Activated naive CD8-positive, alpha-beta T cell treated with anti-CD3 and anti-CD28 coated beads for 36 hours (primary cell): ENCODE results near the gene RTN4RL1. TPM values are rescaled to one million over a fixed set of nuclear protein-coding genes. Genes with fewer than 3 reads are reported as not detected.

ENCODE experiments used
- DNase-seq: peaks from one replicate; pipeline ENCODE4 v3.0.0; 2021
- H3K27ac Mint-ChIP-seq: one replicate; pipeline ENCODE4 v1.8.0; 2022; ENCODE audit warnings: mild to moderate bottlenecking, moderate library complexity, mixed read lengths
- H3K27me3 Mint-ChIP-seq: one replicate; pipeline ENCODE4 v1.8.0; 2022; ENCODE audit warnings: mild to moderate bottlenecking, mixed read lengths
- H3K36me3 Mint-ChIP-seq: one replicate; pipeline ENCODE4 v1.8.0; 2021; ENCODE audit warnings: mild to moderate bottlenecking, mixed read lengths
- H3K4me1 Mint-ChIP-seq: one replicate; pipeline ENCODE4 v1.8.0; 2021; ENCODE audit warnings: mixed read lengths
- H3K4me3 Mint-ChIP-seq: one replicate; pipeline ENCODE4 v1.8.0; 2022; ENCODE audit warnings: mild to moderate bottlenecking, moderate library complexity, mixed read lengths
- H3K9me3 Mint-ChIP-seq: one replicate; pipeline ENCODE4 v1.8.0; 2022; ENCODE audit warnings: mixed read lengths
- total RNA-seq, 2 experiments: library from RNA; stranded (reverse); gene quantifications; one replicate each; pipeline ENCODE4 v1.2.3, GENCODE V29; 2021

Gene RTN4RL1
- total RNA-seq, 2 experiments from 2014 or later, result 0.64 to 0.80 TPM

DNA sequence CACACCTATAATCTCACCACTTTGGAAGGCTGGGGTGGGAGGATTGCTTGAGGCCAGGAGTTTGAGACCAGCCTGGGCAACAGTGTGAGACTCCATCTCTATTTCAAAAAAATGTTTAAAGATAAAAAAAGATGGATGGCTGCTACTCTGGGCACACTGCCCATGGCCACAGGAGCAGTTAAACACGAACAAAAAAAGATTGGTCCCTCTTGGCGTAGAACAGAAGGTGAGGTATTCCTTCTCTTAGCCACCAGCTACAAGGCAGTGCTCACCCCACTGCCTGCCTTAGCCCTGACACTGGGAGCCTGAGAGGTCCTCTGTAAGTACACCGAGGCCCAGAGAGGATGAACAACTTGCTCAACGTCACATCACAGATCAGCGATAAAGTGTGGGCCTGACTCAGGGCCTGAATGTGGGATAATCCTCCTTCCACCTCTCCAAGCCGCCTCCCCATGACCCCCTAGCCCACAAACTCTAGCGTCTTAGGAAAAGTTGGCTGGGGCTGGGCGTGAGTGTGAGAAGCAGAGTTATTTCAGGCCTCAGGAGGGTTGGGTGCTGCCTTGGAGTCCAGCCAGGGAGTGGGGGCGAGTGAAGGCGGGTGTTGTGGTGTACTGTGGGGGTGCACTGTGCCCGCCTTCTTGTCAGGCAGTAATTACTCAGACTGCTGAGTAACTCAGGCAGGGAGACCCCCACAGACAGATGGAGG, 2.5 kb upstream of the RTN4RL1 start:
- Mint-ChIP-seq H3K27ac (no peak overlapping the region), H3K4me1 (peaks cover 22% of the 10 kb centered on the region), H3K36me3 (no peaks in the 10 kb centered on the region), H3K4me3 (no peak overlapping the region), H3K27me3 (peaks cover 39% of the 10 kb centered on the region), H3K9me3 (no peaks in the 10 kb centered on the region)
- DNase-seq, result no peak

- no peak overlapping the region for H3K27ac Mint-ChIP-seq
- peaks cover 13% of the 10 kb centered on the region for H3K4me1 Mint-ChIP-seq
These were observed 632 bp upstream of the RTN4RL1 start for GRCh38 chr17:2025622-2026309.

DNA sequence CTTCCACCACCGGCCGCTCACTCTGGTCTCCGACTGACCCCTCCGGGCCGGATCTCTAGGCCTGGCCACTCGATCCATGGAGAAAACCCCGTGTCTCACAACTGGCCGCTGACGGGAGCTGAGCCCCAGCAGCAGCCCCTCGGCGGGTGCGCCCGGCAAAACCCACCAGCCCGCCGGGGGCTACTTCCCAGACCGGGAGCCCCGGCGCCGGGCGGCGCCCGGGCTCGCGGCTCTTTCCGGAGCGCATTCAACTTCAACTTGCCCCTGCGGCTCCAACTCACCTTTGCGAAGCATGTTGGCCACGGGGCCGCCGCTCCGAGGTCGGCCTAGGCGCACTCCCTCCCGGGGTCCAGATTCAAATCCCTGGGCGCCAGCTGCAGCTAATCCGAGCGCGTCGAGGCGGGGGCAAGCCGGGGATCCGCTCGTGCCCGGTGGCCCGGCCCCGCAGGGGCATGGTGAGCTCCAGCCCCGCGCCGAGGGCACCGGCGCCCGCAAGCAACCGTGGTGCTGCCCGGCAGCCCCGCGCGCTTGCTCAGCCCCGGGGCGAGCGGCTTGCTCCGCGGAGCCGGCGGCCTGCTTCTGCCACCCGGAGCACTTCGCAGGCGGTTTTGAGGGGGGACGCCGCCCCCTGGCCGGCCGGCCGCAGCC, 438 bp downstream of the RTN4RL1 start:
- DNase-seq, result no peak
- Mint-ChIP-seq H3K9me3 (no peaks in the 10 kb centered on the region), H3K4me1 (peaks cover 12% of the 10 kb centered on the region), H3K36me3 (no peaks in the 10 kb centered on the region), H3K4me3 (peak overlapping the region; percentile 73), H3K27ac (no peak overlapping the region), H3K27me3 (peaks cover 42% of the 10 kb centered on the region)

More at GRCh38 chr17:2025622-2026309, 632 bp upstream of the RTN4RL1 start:
- DNase-seq, result no peak
- Mint-ChIP-seq H3K27me3 (peaks cover 42% of the 10 kb centered on the region), H3K9me3 (no peaks in the 10 kb centered on the region), H3K4me3 (peak overlapping the region; percentile 77), H3K36me3 (no peaks in the 10 kb centered on the region)

- no peaks in the 10 kb centered on the region for H3K9me3 Mint-ChIP-seq
- peak; percentile 40 for DNase-seq
- H3K27me3 Mint-ChIP-seq, result peaks cover 42% of the 10 kb centered on the region
- H3K36me3 Mint-ChIP-seq, result no peaks in the 10 kb centered on the region
- no peak overlapping the region for H3K27ac Mint-ChIP-seq
- peaks cover 12% of the 10 kb centered on the region for H3K4me1 Mint-ChIP-seq
- peak overlapping the region; percentile 73 for H3K4me3 Mint-ChIP-seq
These were observed 1.2 kb downstream of the RTN4RL1 start for GRCh38 chr17:2023692-2024571.

DNA sequence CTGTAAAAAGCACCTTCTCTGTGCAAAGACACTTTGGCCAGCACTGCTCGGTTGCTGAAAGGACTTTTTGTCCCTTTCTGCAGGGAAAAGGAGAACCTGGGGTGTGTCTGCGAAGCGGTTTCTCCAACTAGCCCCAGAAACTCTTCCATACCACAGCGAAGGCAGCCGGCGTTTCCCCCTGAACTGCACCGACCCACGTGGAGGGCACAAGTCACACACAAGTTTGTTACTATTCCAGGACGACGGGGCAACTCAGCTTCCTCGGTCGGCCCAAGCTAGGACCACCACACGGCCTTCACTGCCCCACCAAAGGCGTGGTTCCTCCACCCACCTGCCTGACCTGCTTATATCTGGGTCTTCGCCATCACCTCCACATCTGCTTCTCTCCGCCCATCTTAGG, 1.9 kb downstream of the RTN4RL1 start:
- Mint-ChIP-seq H3K9me3 (no peaks in the 10 kb centered on the region), H3K4me1 (peaks cover 12% of the 10 kb centered on the region), H3K27ac (peak overlapping the region; percentile 60), H3K4me3 (peak overlapping the region; percentile 40), H3K36me3 (no peaks in the 10 kb centered on the region), H3K27me3 (peaks cover 42% of the 10 kb centered on the region)
- DNase-seq, result no peak

DNA sequence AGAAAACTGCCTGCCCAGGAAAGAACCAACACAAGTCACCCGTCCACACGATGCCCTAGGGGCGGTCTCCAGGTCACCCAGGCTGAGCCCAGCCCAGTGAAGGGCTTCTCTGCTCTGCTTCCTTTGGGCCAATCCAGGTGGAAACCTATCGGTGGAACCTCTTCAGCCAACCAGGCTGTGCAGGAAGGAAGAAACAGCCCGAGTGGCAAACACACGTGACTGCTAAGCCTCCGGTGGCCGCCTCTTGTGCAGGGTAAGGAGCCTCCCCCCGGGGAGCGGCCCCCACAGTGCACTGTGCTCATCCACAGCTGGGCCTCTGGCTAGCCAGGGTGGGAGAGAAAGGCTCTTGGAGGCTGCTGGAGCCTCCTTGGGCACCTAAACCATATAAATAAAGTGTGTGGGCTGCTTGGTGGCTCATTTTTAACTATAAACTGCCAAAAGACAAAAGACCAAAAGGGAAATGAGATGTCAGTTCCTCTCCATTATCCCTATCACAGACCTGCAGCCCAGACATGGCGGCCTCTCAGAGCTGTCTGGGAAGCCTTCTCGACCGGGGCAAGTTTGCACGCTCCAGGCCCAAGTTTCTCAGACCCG, 2.4 kb downstream of the RTN4RL1 start:
- Mint-ChIP-seq H3K4me1 (peaks cover 12% of the 10 kb centered on the region), H3K27me3 (peaks cover 40% of the 10 kb centered on the region), H3K9me3 (no peaks in the 10 kb centered on the region), H3K27ac (peak overlapping the region; percentile 51), H3K4me3 (peak overlapping the region; percentile 55), H3K36me3 (no peaks in the 10 kb centered on the region)
- no peak for DNase-seq

- no peak overlapping the region for H3K27ac Mint-ChIP-seq
These were observed 4.4 kb downstream of the RTN4RL1 start for GRCh38 chr17:2020721-2021120.

GRCh38 chr17:2019723-2020122, 5.4 kb downstream of the RTN4RL1 start:
- no peak for DNase-seq
- H3K36me3 Mint-ChIP-seq, result no peaks in the 10 kb centered on the region
- H3K4me1 Mint-ChIP-seq, result peaks cover 6% of the 10 kb centered on the region
- peaks cover 14% of the 10 kb centered on the region for H3K27me3 Mint-ChIP-seq
- no peaks in the 10 kb centered on the region for H3K9me3 Mint-ChIP-seq
- no peak overlapping the region for H3K27ac Mint-ChIP-seq
- no peak overlapping the region for H3K4me3 Mint-ChIP-seq

More at GRCh38 chr17:2020721-2021120, 4.4 kb downstream of the RTN4RL1 start:
- Mint-ChIP-seq H3K4me1 (peaks cover 8% of the 10 kb centered on the region), H3K9me3 (no peaks in the 10 kb centered on the region), H3K36me3 (no peaks in the 10 kb centered on the region), H3K4me3 (no peak overlapping the region), H3K27me3 (peaks cover 20% of the 10 kb centered on the region)
- no peak for DNase-seq

- Mint-ChIP-seq H3K27ac (no peak overlapping the region), H3K9me3 (no peaks in the 10 kb centered on the region), H3K4me3 (no peak overlapping the region)
These were observed 6.2 kb downstream of the RTN4RL1 start for GRCh38 chr17:2018716-2019510.

DNA sequence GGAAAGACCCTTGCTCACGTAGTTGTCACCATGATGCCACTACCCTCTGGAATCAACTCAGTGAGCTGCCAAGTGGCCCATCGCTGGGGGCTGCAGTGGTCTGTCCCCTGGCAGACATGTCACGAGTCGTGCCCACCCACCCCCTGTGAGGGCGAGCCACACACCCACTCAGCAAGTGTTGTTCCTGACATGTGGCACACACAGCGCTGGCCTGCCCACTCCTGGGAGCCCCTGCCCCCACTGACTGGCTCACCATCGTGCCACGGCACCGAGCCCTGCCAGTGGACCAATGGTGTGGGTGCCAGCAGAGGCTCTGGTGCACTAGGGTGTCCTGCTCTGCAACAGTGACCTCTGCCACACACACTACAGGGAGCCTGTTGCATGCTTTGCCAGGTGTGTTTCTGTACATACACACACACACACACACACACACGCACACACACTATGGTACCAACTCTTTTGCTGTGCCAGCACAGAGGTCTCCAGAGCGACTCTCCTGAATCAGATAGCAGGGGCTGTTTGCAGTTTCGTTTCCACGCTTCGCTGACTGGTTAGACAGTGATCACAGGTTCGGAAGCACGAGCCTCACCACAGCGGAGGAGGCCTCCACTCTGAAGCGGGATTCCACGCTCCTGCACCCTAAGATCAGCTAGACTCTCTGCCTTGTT, 7.7 kb downstream of the RTN4RL1 start:
- H3K4me1 Mint-ChIP-seq, result no peaks in the 10 kb centered on the region
- H3K4me3 Mint-ChIP-seq, result no peak overlapping the region
- no peak for DNase-seq
- no peaks in the 10 kb centered on the region for H3K9me3 Mint-ChIP-seq
- peaks cover 4% of the 10 kb centered on the region for H3K36me3 Mint-ChIP-seq
- peaks cover under 1% of the 10 kb centered on the region for H3K27me3 Mint-ChIP-seq
- H3K27ac Mint-ChIP-seq, result no peak overlapping the region

More at GRCh38 chr17:2018716-2019510, 6.2 kb downstream of the RTN4RL1 start:
- Mint-ChIP-seq H3K36me3 (peaks cover 2% of the 10 kb centered on the region), H3K27me3 (peaks cover 10% of the 10 kb centered on the region), H3K4me1 (peaks cover 4% of the 10 kb centered on the region)
- no peak for DNase-seq

DNA sequence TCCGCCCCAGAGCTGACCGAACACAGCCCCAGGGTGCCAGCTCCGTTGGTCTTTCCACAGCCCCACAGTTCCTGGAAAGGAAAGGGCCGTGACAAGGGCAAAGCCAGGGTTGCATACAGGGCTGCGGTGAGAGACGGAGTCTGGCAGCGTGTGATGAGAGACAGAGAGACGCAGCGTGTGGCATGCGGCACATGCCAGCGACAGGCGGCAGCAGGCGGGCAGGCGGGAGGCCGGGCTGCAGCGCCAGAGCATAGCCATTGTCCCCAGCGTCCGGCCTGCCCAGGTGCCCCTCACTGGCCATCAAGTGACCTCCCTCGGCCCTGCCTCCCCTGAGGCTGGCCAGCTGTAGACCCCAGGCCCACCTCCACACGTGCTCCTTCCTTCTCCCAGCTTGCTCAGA, 8.6 kb downstream of the RTN4RL1 start:
- DNase-seq, result no peak
- Mint-ChIP-seq H3K9me3 (no peaks in the 10 kb centered on the region), H3K27ac (no peak overlapping the region), H3K36me3 (peaks cover 4% of the 10 kb centered on the region), H3K4me1 (no peaks in the 10 kb centered on the region), H3K4me3 (no peak overlapping the region), H3K27me3 (no peaks in the 10 kb centered on the region)

- Mint-ChIP-seq H3K4me1 (no peaks in the 10 kb centered on the region), H3K4me3 (no peak overlapping the region), H3K9me3 (no peaks in the 10 kb centered on the region), H3K27me3 (no peaks in the 10 kb centered on the region), H3K36me3 (peaks cover 4% of the 10 kb centered on the region), H3K27ac (no peak overlapping the region)
- no peak for DNase-seq
These were observed 9.8 kb downstream of the RTN4RL1 start for GRCh38 chr17:2015314-2015713.

DNA sequence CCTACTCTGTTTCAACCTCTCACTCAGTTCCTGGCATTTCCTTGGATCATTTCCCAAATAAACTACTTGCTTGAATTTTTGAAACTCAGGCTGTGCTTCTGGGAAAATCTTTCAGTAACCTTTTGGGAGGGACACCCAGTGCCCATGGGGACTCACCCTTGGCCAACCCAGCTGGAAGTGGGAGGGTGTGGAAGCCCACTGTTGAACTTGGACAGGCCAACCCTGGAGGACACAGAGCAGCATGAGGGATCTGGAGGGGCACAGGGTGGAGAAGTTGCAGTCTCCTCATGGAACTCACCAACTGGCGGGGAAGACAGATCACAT, 11.2 kb downstream of the RTN4RL1 start:
- DNase-seq, result no peak
- no peaks in the 10 kb centered on the region for H3K27me3 Mint-ChIP-seq
- H3K4me1 Mint-ChIP-seq, result no peaks in the 10 kb centered on the region
- no peak overlapping the region for H3K4me3 Mint-ChIP-seq
- no peaks in the 10 kb centered on the region for H3K9me3 Mint-ChIP-seq
- peaks cover 4% of the 10 kb centered on the region for H3K36me3 Mint-ChIP-seq
- no peak overlapping the region for H3K27ac Mint-ChIP-seq
